HG02678 (cell line): ENCODE measurements around the gene ALDH1L2.

ENCODE experiments used
- ATAC-seq: cut with Tn5 transposase; IDR thresholded peaks from one replicate; pipeline ENCODE4 v1.9.1; 2021; ENCODE audit warnings: mild to moderate bottlenecking, moderate library complexity; ENCODE audit not compliant: unreplicated experiment

The ALDH1L2 gene

GRCh38 chr12:105085501-105085900 lies 1.2 kb upstream of the ALDH1L2 start:
- no peak for ATAC-seq

GRCh38 chr12:105083551-105084105 lies 630 bp downstream of the ALDH1L2 start:
- ATAC-seq: peak; percentile 39

GRCh38 chr12:105083031-105083430 lies 1.2 kb downstream of the ALDH1L2 start:
- ATAC-seq: no peak

- ATAC-seq: no peak
These were observed 5.3 kb downstream of the ALDH1L2 start for GRCh38 chr12:105078712-105079570.

- no peak for ATAC-seq
These were observed 6.8 kb downstream of the ALDH1L2 start for GRCh38 chr12:105077435-105077834.

- no peak for ATAC-seq
These were observed 7.3 kb downstream of the ALDH1L2 start for GRCh38 chr12:105076913-105077312.

- no peak for ATAC-seq
These were observed 8.2 kb downstream of the ALDH1L2 start for GRCh38 chr12:105076098-105076497.

- ATAC-seq: peak; percentile 58
These were observed 11.3 kb downstream of the ALDH1L2 start for GRCh38 chr12:105072888-105073488.

- ATAC-seq: no peak
These were observed 12.3 kb downstream of the ALDH1L2 start for GRCh38 chr12:105071981-105072380.

GRCh38 chr12:105069936-105070702 lies 14.1 kb downstream of the ALDH1L2 start:
- ATAC-seq: no peak

- ATAC-seq: no peak
These were observed 16.7 kb downstream of the ALDH1L2 start for GRCh38 chr12:105067511-105068031.

- no peak for ATAC-seq
These were observed 19.6 kb downstream of the ALDH1L2 start for GRCh38 chr12:105064564-105065178.

GRCh38 chr12:105060715-105061378 lies 23.4 kb downstream of the ALDH1L2 start:
- no peak for ATAC-seq

- no peak for ATAC-seq
These were observed 27.1 kb downstream of the ALDH1L2 start for GRCh38 chr12:105057174-105057573.

GRCh38 chr12:105053116-105053572 lies 31.1 kb downstream of the ALDH1L2 start:
- ATAC-seq: no peak

- ATAC-seq: no peak
These were observed 32.3 kb downstream of the ALDH1L2 start for GRCh38 chr12:105051981-105052380.

- no peak for ATAC-seq
These were observed 35.9 kb downstream of the ALDH1L2 start for GRCh38 chr12:105048315-105048714.

GRCh38 chr12:105047308-105047707 lies 37.0 kb downstream of the ALDH1L2 start:
- ATAC-seq: no peak

- ATAC-seq: no peak
These were observed 43.1 kb downstream of the ALDH1L2 start for GRCh38 chr12:105041186-105041585.

- ATAC-seq: no peak
These were observed 43.8 kb downstream of the ALDH1L2 start for GRCh38 chr12:105040476-105040875.
